ENCODE results near the gene SNCAIP.
"Not testable (repeated sequence)": the region's sequence is repeated elsewhere in the genome, so short reads cannot be mapped to it uniquely, and the experiment has no call there.

The SNCAIP gene

GRCh38 chr5:122465031-122465577 is 153.1 kb downstream of the SNCAIP start:
- no peak for DNase-seq (ENCODE audit: low read depth in 2 of 2)

GRCh38 chr5:122465994-122466393 is 154.0 kb downstream of the SNCAIP start:
- no peak for DNase-seq (ENCODE audit: low read depth in 2 of 2)

GRCh38 chr5:122468351-122469116 is 156.5 kb downstream of the SNCAIP start:
- no peak for DNase-seq (ENCODE audit: low read depth in 2 of 2)

- DNase-seq (ENCODE audit: low read depth in 2 of 2), result no peak
Observed at GRCh38 chr5:122469384-122469919, 157.4 kb downstream of the SNCAIP start.

GRCh38 chr5:122470365-122470764 is 158.3 kb downstream of the SNCAIP start:
- DNase-seq (ENCODE audit: low read depth in 2 of 2), result no peak

DNA sequence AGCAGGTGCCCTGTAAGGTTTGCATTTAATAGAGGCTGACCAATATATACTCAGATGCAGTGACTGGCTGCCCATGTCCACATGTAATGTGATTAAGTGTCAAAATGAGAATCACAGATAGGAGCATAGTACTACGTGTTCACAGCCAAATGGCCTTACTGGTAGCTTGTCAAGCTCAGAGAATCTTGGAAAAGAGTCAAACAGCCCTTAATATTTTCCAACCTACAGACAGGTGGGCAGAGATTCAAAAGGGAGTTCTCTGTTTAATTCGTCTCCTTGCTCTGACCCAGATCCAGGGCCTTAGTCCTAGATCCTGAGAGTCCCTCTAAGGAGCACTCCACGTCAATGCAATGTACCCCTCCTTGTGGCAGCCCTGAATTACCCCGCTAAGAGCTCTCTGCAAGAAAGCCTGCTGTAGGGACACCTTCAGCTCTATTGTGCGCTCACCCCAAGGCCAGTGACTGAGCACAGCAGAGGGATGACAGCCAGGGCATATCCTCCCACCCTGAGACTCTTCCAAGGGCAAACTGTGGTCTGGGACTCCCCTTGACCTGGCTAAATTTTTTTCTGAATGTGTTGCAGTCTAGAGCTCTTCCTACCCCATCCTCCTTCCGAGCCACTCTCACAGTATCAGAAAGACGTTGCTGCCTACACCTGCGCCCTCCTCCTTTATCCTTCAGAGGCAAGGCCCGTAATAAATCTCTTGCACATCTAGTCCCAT is 159.2 kb downstream of the SNCAIP start:
- DNase-seq (ENCODE audit: low read depth in 2 of 2), result no peak

GRCh38 chr5:122471752-122472061 is 159.7 kb downstream of the SNCAIP start:
- DNase-seq (ENCODE audit: low read depth in 2 of 2), result no peak

DNA sequence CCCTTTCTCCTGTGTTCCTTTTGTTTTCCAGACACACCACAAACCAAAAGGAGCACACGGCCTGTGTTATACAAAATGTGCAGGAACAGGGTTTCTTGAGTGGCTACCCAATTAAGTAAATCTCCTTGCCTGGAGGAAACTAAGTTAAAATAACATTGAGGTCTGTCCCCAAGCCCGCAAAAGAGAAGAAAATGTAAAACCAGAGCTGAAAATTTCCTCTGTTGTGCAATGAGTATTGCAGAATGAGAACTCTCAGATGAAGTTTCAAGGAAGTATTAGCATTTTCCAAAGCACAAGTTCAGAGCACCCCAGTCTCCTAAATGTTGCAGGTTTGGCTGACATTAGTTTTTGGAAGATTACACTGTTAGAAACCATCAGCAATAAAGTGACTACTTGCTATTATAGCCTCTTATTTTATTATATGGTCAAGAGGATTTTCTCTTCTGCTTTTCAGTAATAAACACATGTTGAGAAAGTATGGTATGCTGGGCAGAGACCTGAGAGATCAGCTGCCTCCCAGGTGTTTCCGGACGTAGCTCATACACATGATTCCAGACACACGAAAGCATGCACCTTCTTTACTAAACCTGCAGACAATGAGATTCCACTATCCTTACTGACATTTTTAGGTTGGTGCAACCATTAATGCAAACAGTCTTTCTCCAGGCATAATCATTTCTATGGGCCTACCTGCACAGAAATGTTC is 161.3 kb downstream of the SNCAIP start:
- no peak for DNase-seq (ENCODE audit: low read depth in 2 of 2)

GRCh38 chr5:122473941-122474340 is 161.9 kb downstream of the SNCAIP start:
- DNase-seq (ENCODE audit: low read depth in 2 of 2), result no peak

GRCh38 chr5:122478741-122479442 is 166.9 kb downstream of the SNCAIP start:
- DNase-seq (ENCODE audit: low read depth in 2 of 2), result no peak

DNA sequence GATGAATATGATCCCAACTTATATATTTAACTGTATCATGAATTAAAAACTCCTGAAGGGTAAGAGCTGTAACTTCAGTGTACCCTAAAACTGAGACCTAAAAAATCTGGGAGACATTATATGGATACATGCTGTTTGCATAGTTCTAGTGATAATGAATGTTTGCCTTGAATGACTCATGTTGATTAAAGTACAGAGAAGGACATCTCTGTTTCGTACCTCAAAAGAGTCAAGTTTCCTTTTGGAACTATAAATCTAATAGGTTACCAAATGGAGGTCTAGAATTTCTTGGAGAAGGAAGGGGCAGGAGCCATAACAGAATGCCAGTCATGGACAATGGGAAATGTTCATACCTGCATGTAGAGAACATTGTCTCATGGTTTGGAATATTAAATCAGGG is 168.1 kb downstream of the SNCAIP start:
- no peak for DNase-seq (ENCODE audit: low read depth in 2 of 2)

DNA sequence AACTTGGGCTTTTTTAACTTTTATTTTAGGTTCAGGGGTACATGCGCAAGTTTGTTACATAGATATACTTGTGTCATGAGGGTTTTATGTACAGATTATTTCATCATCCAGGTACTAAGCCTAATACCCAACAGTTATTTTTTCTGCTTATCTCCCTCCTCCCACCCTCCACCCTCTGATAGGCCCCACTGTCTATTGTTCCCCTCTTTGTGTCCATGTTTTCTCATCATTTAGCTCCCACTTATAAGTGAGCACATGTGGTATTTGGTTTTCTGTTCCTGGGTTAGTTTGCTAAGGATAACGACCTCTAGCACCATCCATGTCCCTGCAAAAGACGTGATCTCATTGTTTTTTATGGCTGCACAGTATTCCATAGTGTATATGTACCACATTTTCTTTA is 172.1 kb downstream of the SNCAIP start:
- no peak for DNase-seq (ENCODE audit: low read depth in 2 of 2)

GRCh38 chr5:122485226-122485625 is 173.2 kb downstream of the SNCAIP start:
- no peak for DNase-seq (ENCODE audit: low read depth in 2 of 2)

GRCh38 chr5:122486616-122487015 is 174.6 kb downstream of the SNCAIP start:
- DNase-seq (ENCODE audit: low read depth in 2 of 2), result not testable (repeated sequence)

DNA sequence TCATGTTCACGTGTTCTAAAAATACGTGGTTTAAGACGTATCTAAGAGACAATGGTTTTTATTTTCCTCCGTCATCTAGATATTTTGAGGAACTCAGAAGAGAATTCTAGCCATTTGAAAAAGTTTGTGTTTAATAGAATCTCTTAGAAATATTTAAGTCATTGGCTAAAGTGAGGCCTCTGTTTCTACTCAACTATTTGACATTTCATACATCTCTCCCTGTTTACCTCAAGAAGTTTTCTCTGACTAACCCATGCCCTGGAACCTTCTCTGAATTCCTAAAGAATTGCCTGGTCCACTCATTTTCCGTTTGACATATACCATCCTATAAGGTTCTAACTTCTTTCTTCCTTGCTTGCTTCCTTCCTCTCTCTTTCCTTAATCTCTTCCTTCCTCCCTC is 178.7 kb downstream of the SNCAIP start:
- DNase-seq (ENCODE audit: low read depth in 2 of 2), result no peak

DNA sequence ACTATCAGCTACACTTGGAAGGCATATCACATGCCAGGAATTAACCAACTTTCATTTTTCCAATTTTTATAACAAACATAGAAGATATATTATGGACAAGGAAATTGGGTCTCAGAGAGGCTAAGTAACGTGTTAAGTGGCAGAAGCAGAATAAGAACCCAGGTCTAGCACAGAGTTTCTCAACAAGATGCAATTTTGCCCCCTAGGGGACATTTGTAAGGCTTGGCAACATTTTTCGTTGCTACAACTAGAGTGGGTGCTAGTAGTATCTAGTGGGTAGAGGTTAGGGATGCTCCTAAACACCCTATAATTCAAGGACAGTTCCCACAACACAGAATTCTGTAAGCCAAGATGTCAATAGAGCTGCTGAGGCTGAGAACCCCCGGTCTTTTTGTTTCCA is 180.6 kb downstream of the SNCAIP start:
- no peak for DNase-seq (ENCODE audit: low read depth in 2 of 2)

- no peak for DNase-seq (ENCODE audit: low read depth in 2 of 2)
Observed at GRCh38 chr5:122493091-122494021, 181.3 kb downstream of the SNCAIP start.

DNA sequence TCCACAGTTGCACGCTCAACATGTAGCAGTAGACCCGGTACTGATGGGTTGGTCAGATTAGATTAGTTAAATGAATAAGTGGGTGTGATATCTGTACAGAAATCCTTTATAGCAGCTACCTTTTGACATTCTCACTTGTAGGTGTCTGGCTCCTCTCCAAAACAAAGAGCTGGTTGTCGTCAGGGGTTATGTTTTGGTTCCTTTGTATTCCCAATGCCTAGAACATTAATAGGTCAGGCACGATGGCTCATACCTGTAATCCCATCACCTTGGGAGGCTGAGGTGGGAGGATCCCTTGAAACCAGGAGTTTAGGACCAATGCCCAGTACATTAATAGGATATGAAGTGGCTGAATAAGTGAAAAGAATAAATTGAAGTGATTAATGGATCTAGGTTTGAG is 182.1 kb downstream of the SNCAIP start:
- no peak for DNase-seq (ENCODE audit: low read depth in 2 of 2)

GRCh38 chr5:122498163-122498562 is 186.1 kb downstream of the SNCAIP start:
- no peak for DNase-seq (ENCODE audit: low read depth in 2 of 2)

DNA sequence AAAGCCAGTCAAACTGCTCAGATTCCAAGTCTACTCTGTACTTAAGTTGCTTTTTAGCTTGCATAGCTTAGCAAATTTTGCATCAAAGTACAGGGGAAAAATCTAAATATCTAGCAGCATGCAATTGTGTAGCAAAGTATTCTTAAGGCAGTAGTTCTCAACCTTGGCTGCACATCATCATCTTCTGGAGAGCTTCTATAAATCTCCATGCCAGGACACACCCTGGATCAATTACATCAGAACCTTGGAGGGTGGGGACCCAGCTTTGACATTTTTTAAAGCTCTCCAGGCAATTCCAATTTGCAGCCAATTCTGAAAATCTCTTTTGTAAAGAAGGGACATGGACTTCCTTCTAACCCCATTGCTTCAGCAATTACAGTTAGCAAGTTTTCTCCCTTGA is 187.5 kb downstream of the SNCAIP start:
- DNase-seq (ENCODE audit: low read depth in 2 of 2), result no peak
